HCT116 (cell line): Measurements from ENCODE around the gene DYNC1LI1.

Source experiments
- CTCF ChIP-seq, 3 experiments: fragments of 200-600 bp in 1 of 3; sonication (generic) in 1 of 3; IDR thresholded peaks in 2 of 3; conservative IDR thresholded peaks in 1 of 3; 2 replicates each; pipeline ENCODE4 v1.5.1; 2012 to 2017; ENCODE audit warnings: low read depth in 2 of 3, low read length in 2 of 3, antibody characterized with exemption in 1 of 3, borderline replicate concordance in 1 of 3, control low read depth in 1 of 3, mild to moderate bottlenecking in 1 of 3, mixed read lengths in 1 of 3, mixed run types in 1 of 3, moderate library complexity in 1 of 3; ENCODE audit not compliant: insufficient read depth in 1 of 3
- EZH2phosphoT487 ChIP-seq: fragments of 200-600 bp; IDR thresholded peaks from 2 replicates; pipeline ENCODE4 v1.6.1; 2018; ENCODE audit warnings: antibody characterized with exemption, borderline replicate concordance
- JUND ChIP-seq: IDR thresholded peaks from 2 replicates; pipeline ENCODE4 v1.6.1; 2012
- POLR2A ChIP-seq: IDR thresholded peaks from 2 replicates; pipeline ENCODE4 v1.7.0; 2011; ENCODE audit warnings: borderline replicate concordance; ENCODE audit not compliant: insufficient read depth, insufficient read length; ENCODE audit errors: extremely low read depth
- POLR2AphosphoS5 ChIP-seq: IDR thresholded peaks from 2 replicates; pipeline ENCODE4 v1.6.1; 2011; ENCODE audit warnings: mild to moderate bottlenecking, low read depth, low read length, moderate library complexity
- RAD21 ChIP-seq: IDR thresholded peaks from 2 replicates; pipeline ENCODE4 v1.6.1; 2012; ENCODE audit warnings: low read depth, mild to moderate bottlenecking
- TCF7L2 ChIP-seq: IDR thresholded peaks from 2 replicates; pipeline ENCODE4 v1.7.0; 2011; ENCODE audit warnings: borderline replicate concordance, inconsistent platforms; ENCODE audit not compliant: insufficient read depth, insufficient read length; ENCODE audit errors: extremely low read depth
- YY1 ChIP-seq: IDR thresholded peaks from 2 replicates; pipeline ENCODE4 v1.6.1; 2011; ENCODE audit warnings: low read length, low read depth, moderate library complexity, mild to moderate bottlenecking; ENCODE audit not compliant: insufficient replicate concordance; ENCODE audit errors: extremely low read depth
- ZFX ChIP-seq: fragments of 450-650 bp; IDR thresholded peaks from 2 replicates; pipeline ENCODE4 v1.6.1; 2017

GRCh38 chr3:32577581-32578556 lies 7.2 kb upstream of the DYNC1LI1 start:
- TF ChIP-seq TCF7L2 (no peak), EZH2phosphoT487 (no peak), POLR2AphosphoS5 (no peak), CTCF (IDR thresholded peaks at IDR 0.05 in 2 of 3, conservative IDR thresholded peaks at IDR 0.05 in 1 of 3; ENCODE audit: borderline replicate concordance in 1 of 3, insufficient read depth in 1 of 3, low read depth in 2 of 3, low read length in 2 of 3) (no peak), ZFX (no peak), POLR2A (no peak), JUND (no peak), YY1 (no peak), RAD21 (no peak)
